ENCODE measurements around the gene STRBP. TPM values are rescaled to one million over a fixed set of nuclear protein-coding genes. Genes with fewer than 3 reads are reported as not detected.

Gene STRBP
- total RNA-seq, 1 experiment from 2014 or later: 74.0 TPM

DNA sequence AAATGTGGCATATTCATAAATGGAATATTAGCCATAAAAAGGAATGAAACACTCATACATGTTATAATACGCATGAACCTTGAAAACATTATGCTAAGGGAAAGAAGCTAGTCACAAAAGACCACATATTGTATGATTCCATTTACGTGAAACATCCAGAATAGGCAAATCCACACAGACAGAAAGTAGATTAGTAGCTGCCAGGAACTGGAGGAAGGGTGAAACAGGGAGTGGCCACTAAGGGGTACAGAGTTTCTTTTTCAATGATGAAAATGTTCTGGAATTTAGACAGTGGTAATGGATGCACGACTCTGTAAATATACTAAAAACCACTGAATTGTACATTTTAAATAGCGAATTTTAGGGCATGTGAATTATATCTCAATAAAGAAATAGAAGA is 39.4 kb downstream of the STRBP start:
- TF ChIP-seq, protein P1, sequence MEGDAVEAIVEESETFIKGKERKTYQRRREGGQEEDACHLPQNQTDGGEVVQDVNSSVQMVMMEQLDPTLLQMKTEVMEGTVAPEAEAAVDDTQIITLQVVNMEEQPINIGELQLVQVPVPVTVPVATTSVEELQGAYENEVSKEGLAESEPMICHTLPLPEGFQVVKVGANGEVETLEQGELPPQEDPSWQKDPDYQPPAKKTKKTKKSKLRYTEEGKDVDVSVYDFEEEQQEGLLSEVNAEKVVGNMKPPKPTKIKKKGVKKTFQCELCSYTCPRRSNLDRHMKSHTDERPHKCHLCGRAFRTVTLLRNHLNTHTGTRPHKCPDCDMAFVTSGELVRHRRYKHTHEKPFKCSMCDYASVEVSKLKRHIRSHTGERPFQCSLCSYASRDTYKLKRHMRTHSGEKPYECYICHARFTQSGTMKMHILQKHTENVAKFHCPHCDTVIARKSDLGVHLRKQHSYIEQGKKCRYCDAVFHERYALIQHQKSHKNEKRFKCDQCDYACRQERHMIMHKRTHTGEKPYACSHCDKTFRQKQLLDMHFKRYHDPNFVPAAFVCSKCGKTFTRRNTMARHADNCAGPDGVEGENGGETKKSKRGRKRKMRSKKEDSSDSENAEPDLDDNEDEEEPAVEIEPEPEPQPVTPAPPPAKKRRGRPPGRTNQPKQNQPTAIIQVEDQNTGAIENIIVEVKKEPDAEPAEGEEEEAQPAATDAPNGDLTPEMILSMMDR (conservative IDR thresholded peaks at IDR 0.05): no peak
- Mint-ChIP-seq H3K4me3 (no peak overlapping the region), H3K27me3 (ENCODE audit: low read depth) (no peaks in the 10 kb centered on the region), H3K4me1 (peaks cover 32 to 34% of the 10 kb centered on the region in 2 experiments), H3K9me3 (no peaks in the 10 kb centered on the region), H3K36me3 (ENCODE audit: insufficient read depth in 1 of 3, low read depth in 3 of 3) (no peaks in the 10 kb centered on the region), H3K27ac (no peak overlapping the region)
- Histone ChIP-seq H3K56ac (ENCODE audit: insufficient read length, low read depth, low read length) (no peak overlapping the region), H2AFZ (ENCODE audit: low read length) (no peak overlapping the region), H3T11ph (ENCODE audit: low read length) (no peak overlapping the region), H4K8ac (replicated peaks; ENCODE audit: insufficient read length, low read depth, low read length) (no peak overlapping the region), H3K79me2 (ENCODE audit: insufficient read depth, low read length) (peaks cover 3% of the 10 kb centered on the region; the same call in 1 of the 2 replicates), H2BK20ac (ENCODE audit: low read depth, low read length, poor library complexity, severe bottlenecking) (no peak overlapping the region), H4K5ac (ENCODE audit: insufficient read length, low read depth, low read length) (no peak overlapping the region), H3K9me3 (ENCODE audit: control insufficient read depth, low read depth, low read length) (no peaks in the 10 kb centered on the region), H3K4me2 (ENCODE audit: insufficient read depth, insufficient read length, low read length) (no peak overlapping the region), H3K18ac (ENCODE audit: insufficient read length, low read depth, low read length) (no peak overlapping the region), H3K4me1 (ENCODE audit: insufficient read depth, low read length) (no peaks in the 10 kb centered on the region; the same call in 1 of the 2 replicates), H2BK5ac (ENCODE audit: insufficient read length, low read length) (no peak overlapping the region), H4K20me1 (ENCODE audit: control insufficient read depth, insufficient read depth, insufficient read length) (no peaks in the 10 kb centered on the region), H2AK5ac (ENCODE audit: insufficient read length, low read length) (no peak overlapping the region), H3K23ac (ENCODE audit: insufficient read length, low read depth, low read length) (no peak overlapping the region), H3K4ac (ENCODE audit: low read depth, low read length) (no peak overlapping the region), H3K27me3 (ENCODE audit: insufficient read depth, low read length) (no peaks in the 10 kb centered on the region), H3K79me1 (ENCODE audit: insufficient read depth, low read depth, low read length, poor library complexity, severe bottlenecking) (peaks cover 3% of the 10 kb centered on the region), H2BK15ac (ENCODE audit: low read depth, low read length) (no peak overlapping the region), H2BK12ac (ENCODE audit: insufficient read length, low read depth, low read length) (no peak overlapping the region), H2BK120ac (ENCODE audit: low read depth, low read length, poor library complexity, severe bottlenecking) (no peak overlapping the region), H3K23me2 (ENCODE audit: insufficient read length, low read depth, low read length, poor library complexity, severe bottlenecking) (no peaks in the 10 kb centered on the region), H3K14ac (ENCODE audit: insufficient read depth, low read length) (no peak overlapping the region), H3K27ac (ENCODE audit: insufficient read length, low read depth, low read length) (no peak overlapping the region), H4K91ac (ENCODE audit: insufficient read length, low read depth, low read length) (no peak overlapping the region), H3K9ac (ENCODE audit: extremely low read depth, insufficient read length, low read length) (no peak overlapping the region)
- DNase-seq: no peak
- no CpG with 5 or more reads among the region's 4 CpGs for WGBS (ENCODE audit: extremely low coverage, insufficient read length, low lambda C conversion rate)
